Measurements from ENCODE around the gene CHRDL2.
"Not testable (repeated sequence)": the region's sequence is repeated elsewhere in the genome, so short reads cannot be mapped to it uniquely, and the experiment has no call there.

Gene CHRDL2

GRCh38 chr11:74675761-74676160, 55.5 kb downstream of the CHRDL2 start:
- Histone ChIP-seq H3K4me3 (ENCODE audit: low read length) (no peak overlapping the region), H3K27me3 (ENCODE audit: insufficient read depth, low read length) (no peaks in the 10 kb centered on the region), H2AFZ (ENCODE audit: low read depth, low read length) (no peak overlapping the region), H3K9me3 (ENCODE audit: low read length) (peaks cover 2% of the 10 kb centered on the region), H3K4me1 (ENCODE audit: insufficient read depth, low read length) (no peaks in the 10 kb centered on the region), H3K36me3 (ENCODE audit: insufficient read depth, low read length) (no peaks in the 10 kb centered on the region)

GRCh38 chr11:74673693-74674360, 57.4 kb downstream of the CHRDL2 start:
- Histone ChIP-seq H2AFZ (ENCODE audit: low read depth, low read length) (no peak overlapping the region), H3K27me3 (ENCODE audit: insufficient read depth, low read length) (no peaks in the 10 kb centered on the region), H3K4me1 (ENCODE audit: insufficient read depth, low read length) (no peaks in the 10 kb centered on the region), H3K4me3 (ENCODE audit: low read length) (no peak overlapping the region), H3K9me3 (ENCODE audit: low read length) (peaks cover 2% of the 10 kb centered on the region), H3K36me3 (ENCODE audit: insufficient read depth, low read length) (no peaks in the 10 kb centered on the region)

DNA sequence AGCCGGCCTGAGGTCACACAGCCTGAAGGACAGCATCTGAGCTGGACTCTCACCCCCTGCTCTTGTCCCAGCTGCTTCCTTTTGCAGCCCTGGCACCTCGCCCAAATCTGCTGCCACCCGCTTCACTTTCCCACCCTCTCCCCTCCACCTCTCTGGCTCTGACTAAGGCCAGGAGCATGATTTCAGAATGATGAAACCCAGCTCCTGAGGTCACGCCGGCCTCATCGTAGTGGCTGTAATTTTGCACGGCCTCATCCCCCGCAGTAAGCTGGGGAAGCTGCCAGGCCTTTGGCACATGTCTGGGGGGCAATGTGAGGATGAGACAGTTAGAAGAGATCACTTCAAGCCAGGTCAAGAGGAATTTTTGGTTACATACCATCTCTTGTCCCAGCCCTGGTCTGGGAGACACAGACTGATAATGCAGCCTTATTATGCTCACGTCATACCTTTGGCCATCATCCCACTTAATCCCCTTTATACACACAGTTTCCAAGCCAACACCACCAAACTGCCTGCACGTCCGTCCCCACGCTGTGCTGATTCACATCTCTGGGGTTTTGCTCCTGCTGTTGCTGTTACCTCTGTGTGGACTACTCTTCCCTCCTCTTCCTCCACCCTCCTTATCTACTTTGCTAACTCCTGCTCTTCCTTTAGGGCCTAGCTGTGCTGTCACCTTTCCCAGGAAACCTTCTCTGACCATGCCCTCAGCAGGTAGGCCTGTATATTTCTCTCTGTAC, 58.1 kb downstream of the CHRDL2 start:
- Histone ChIP-seq H3K4me1 (ENCODE audit: insufficient read depth, low read length) (no peaks in the 10 kb centered on the region), H2AFZ (ENCODE audit: low read depth, low read length) (no peak overlapping the region), H3K27me3 (ENCODE audit: insufficient read depth, low read length) (no peaks in the 10 kb centered on the region), H3K9me3 (ENCODE audit: low read length) (peaks cover 2% of the 10 kb centered on the region), H3K36me3 (ENCODE audit: insufficient read depth, low read length) (no peaks in the 10 kb centered on the region), H3K4me3 (ENCODE audit: low read length) (no peak overlapping the region)

DNA sequence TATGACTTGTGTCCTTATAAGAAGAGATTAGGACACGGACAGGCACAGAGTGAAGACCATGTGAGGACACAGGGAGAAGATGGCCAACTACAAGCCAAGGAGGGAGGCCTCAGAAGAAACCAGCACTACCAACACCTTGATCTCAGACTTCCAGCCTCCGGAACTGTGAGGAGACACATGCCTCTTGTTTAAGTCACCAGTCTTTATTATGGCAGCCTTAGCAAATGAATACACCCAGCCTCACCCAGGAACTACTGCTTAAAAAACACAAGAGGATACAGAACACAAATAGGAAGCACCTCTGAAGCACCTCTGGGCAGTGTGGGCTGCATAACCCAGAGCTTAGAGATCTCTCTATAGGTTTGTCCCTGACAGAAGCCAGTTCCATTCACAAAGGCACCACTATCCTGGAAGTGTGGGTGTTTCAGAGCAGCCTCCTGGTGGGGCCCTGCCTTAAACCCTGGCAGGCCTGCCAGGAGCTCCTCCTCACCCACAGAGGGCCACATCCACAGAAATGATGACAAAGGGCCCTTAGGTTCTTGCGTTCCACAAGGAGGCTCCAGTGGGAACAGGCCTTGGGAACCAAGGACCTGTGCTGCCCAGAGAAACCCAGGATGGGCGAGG, 58.8 kb downstream of the CHRDL2 start:
- no peaks in the 10 kb centered on the region for H3K4me1 ChIP-seq (ENCODE audit: insufficient read depth, low read length)

GRCh38 chr11:74671520-74672196, 59.6 kb downstream of the CHRDL2 start:
- no peaks in the 10 kb centered on the region for H3K36me3 ChIP-seq (ENCODE audit: insufficient read depth, low read length)
- peaks cover 2% of the 10 kb centered on the region for H3K9me3 ChIP-seq (ENCODE audit: low read length)
- no peak overlapping the region for H3K4me3 ChIP-seq (ENCODE audit: low read length)
- no peak overlapping the region for H2AFZ ChIP-seq (ENCODE audit: low read depth, low read length)
- no peaks in the 10 kb centered on the region for H3K27me3 ChIP-seq (ENCODE audit: insufficient read depth, low read length)
- no peaks in the 10 kb centered on the region for H3K4me1 ChIP-seq (ENCODE audit: insufficient read depth, low read length)

More for the DNA sequence above, 58.8 kb downstream of the CHRDL2 start:
- H3K9me3 ChIP-seq (ENCODE audit: low read length): peaks cover 2% of the 10 kb centered on the region
- H3K36me3 ChIP-seq (ENCODE audit: insufficient read depth, low read length): no peaks in the 10 kb centered on the region
- no peak overlapping the region for H2AFZ ChIP-seq (ENCODE audit: low read depth, low read length)
- no peak overlapping the region for H3K4me3 ChIP-seq (ENCODE audit: low read length)
- H3K27me3 ChIP-seq (ENCODE audit: insufficient read depth, low read length): no peaks in the 10 kb centered on the region

DNA sequence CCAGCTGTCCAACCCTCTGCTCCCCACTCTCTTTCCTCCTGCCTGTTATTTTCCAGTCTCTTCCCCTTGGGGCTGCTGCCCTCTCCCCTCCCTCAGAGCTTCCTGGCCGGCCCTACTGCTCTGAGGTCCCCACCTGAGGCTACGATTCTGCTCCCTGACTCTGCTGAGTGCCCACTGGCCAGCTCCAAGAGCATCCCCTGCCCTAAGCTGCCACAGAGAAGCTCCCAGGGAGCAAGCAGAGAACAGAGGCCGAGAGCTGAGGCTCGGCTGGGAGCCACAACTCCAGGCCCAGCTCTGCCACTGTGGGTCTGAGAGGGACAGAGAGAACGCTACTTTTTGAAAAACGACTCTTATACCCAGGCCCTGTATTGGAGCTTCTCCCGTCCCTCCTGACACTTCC, 61.1 kb downstream of the CHRDL2 start:
- Histone ChIP-seq H3K4me3 (ENCODE audit: low read length) (no peak overlapping the region), H3K36me3 (ENCODE audit: insufficient read depth, low read length) (no peaks in the 10 kb centered on the region), H3K4me1 (ENCODE audit: insufficient read depth, low read length) (no peaks in the 10 kb centered on the region), H3K27me3 (ENCODE audit: insufficient read depth, low read length) (no peaks in the 10 kb centered on the region), H3K9me3 (ENCODE audit: low read length) (peaks cover 2% of the 10 kb centered on the region), H2AFZ (ENCODE audit: low read depth, low read length) (no peak overlapping the region)

DNA sequence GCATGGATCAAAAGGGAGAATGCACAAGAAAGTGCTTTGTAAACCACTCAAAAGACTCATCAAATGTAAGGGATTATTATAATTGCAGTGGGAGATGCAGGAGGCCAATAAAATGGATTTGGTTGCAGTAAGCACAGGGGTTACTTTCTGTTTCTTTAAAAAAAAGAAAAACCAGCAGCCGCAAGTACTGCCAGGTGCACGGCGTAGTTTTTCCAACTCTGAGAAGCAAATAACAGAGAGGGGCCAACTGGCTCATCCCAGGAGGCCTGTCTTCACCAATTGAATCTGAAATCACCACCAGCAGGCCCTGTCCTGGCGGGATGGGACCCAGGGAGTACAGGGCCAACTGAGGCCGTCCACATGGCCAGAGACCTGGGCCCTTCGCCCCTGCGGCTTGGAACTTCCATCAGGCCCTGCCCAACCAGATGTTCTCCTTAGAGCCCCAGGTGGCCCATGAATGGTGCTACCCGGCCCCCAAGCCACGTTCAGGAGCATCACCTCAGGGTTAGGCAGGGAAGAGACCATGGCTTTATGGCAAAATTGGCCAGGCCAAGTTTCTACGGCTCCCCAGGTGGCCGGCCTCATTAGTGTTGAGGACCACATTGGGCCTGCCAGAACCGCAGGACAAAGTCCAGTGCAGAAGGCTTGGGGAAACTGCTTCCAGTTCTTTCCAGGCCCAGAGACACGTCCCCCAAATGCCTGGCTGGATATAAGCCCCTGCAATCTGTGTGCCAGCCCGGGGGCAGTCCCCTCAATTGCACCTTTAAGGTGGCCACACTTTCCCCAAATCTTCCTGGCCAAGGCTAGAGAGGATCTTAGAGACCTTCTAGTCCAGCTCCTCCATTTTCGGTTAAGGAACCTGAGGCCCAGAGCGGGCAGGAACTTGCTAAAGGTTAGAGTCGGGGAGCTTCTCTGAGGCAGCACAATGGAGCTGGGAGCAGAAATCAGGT, 61.7 kb downstream of the CHRDL2 start:
- H2AFZ ChIP-seq (ENCODE audit: low read depth, low read length): no peak overlapping the region
- no peaks in the 10 kb centered on the region for H3K4me1 ChIP-seq (ENCODE audit: insufficient read depth, low read length)
- H3K9me3 ChIP-seq (ENCODE audit: low read length): peaks cover 2% of the 10 kb centered on the region
- no peak overlapping the region for H3K4me3 ChIP-seq (ENCODE audit: low read length)
- H3K27me3 ChIP-seq (ENCODE audit: insufficient read depth, low read length): no peaks in the 10 kb centered on the region
- no peaks in the 10 kb centered on the region for H3K36me3 ChIP-seq (ENCODE audit: insufficient read depth, low read length)

GRCh38 chr11:74663315-74663714, 67.9 kb downstream of the CHRDL2 start:
- no peaks in the 10 kb centered on the region for H3K27me3 ChIP-seq (ENCODE audit: insufficient read depth, low read length)
- H3K4me1 ChIP-seq (ENCODE audit: insufficient read depth, low read length): no peaks in the 10 kb centered on the region
- peaks cover 6% of the 10 kb centered on the region for H3K9me3 ChIP-seq (ENCODE audit: low read length)
- peaks cover 10% of the 10 kb centered on the region for H3K36me3 ChIP-seq (ENCODE audit: insufficient read depth, low read length)
- H3K4me3 ChIP-seq (ENCODE audit: low read length): no peak overlapping the region
- H2AFZ ChIP-seq (ENCODE audit: low read depth, low read length): no peak overlapping the region

- Histone ChIP-seq H2AFZ (ENCODE audit: low read depth, low read length) (no peak overlapping the region), H3K27me3 (ENCODE audit: insufficient read depth, low read length) (no peaks in the 10 kb centered on the region)
Measured at GRCh38 chr11:74662487-74663103, 68.6 kb downstream of the CHRDL2 start.

GRCh38 chr11:74659124-74659523, 72.1 kb downstream of the CHRDL2 start:
- not testable (repeated sequence) for H3K4me3 ChIP-seq (ENCODE audit: low read length); H3K36me3 ChIP-seq (ENCODE audit: insufficient read depth, low read length); H3K9me3 ChIP-seq (ENCODE audit: low read length); H3K27me3 ChIP-seq (ENCODE audit: insufficient read depth, low read length); H2AFZ ChIP-seq (ENCODE audit: low read depth, low read length); H3K4me1 ChIP-seq (ENCODE audit: insufficient read depth, low read length)

More at GRCh38 chr11:74662487-74663103, 68.6 kb downstream of the CHRDL2 start:
- Histone ChIP-seq H3K4me1 (ENCODE audit: insufficient read depth, low read length) (no peaks in the 10 kb centered on the region), H3K9me3 (ENCODE audit: low read length) (peaks cover 8% of the 10 kb centered on the region), H3K36me3 (ENCODE audit: insufficient read depth, low read length) (peaks cover 10% of the 10 kb centered on the region), H3K4me3 (ENCODE audit: low read length) (no peak overlapping the region)

DNA sequence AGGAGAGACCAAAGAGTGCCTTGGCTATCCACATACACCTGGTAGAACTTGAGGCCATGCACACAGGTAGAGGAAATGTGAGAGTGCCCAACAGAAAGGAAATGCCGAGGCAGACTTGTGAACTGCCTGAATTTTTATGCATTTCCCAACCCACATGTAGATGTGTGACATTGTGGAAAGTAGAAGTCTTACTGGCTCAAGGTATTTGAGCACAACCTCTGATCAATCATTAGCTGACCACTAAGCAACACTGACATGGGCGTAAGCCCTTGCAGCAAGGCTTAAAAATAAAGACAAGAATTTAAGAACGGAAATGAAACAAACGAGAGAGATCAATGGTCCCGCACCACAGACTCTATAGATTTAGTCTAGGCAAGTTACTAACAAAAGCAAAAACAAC, 76.2 kb downstream of the CHRDL2 start:
- Histone ChIP-seq H3K4me3 (ENCODE audit: low read length) (no peak overlapping the region), H3K4me1 (ENCODE audit: insufficient read depth, low read length) (no peaks in the 10 kb centered on the region), H3K36me3 (ENCODE audit: insufficient read depth, low read length) (peaks cover 3% of the 10 kb centered on the region), H3K9me3 (ENCODE audit: low read length) (peaks cover 6% of the 10 kb centered on the region), H3K27me3 (ENCODE audit: insufficient read depth, low read length) (no peaks in the 10 kb centered on the region), H2AFZ (ENCODE audit: low read depth, low read length) (no peak overlapping the region)

GRCh38 chr11:74650498-74650897, 80.7 kb downstream of the CHRDL2 start:
- no peak overlapping the region for H3K4me3 ChIP-seq (ENCODE audit: low read length)
- H3K9me3 ChIP-seq (ENCODE audit: low read length): no peaks in the 10 kb centered on the region
- H3K4me1 ChIP-seq (ENCODE audit: insufficient read depth, low read length): no peaks in the 10 kb centered on the region
- no peak overlapping the region for H2AFZ ChIP-seq (ENCODE audit: low read depth, low read length)
- H3K27me3 ChIP-seq (ENCODE audit: insufficient read depth, low read length): no peaks in the 10 kb centered on the region
- H3K36me3 ChIP-seq (ENCODE audit: insufficient read depth, low read length): peaks cover 17% of the 10 kb centered on the region
